Left renal cortex interstitium (tissue), 4 donors: ENCODE measurements around the gene HECTD1. TPM values are rescaled to one million over a fixed set of nuclear protein-coding genes. Genes with fewer than 3 reads are reported as not detected.

Source experiments
- DNase-seq, 4 donors: peaks; one replicate each; pipeline ENCODE4 v3.0.0-alpha.2; 2013; ENCODE audit warnings: low read depth in 4 of 4, low spot score in 2 of 4, missing footprints in 1 of 4
- polyA plus RNA-seq, 4 donors: library from polyadenylated mRNA; unstranded; fragments of 120-200 nt; gene quantifications; one replicate each; pipeline ENCODE4 v1.2.1, GENCODE V29; 2013; ENCODE audit not compliant: insufficient read length in 4 of 4

Gene HECTD1
- polyA plus RNA-seq, 4 donors, result 138 to 193 (median 172) TPM

GRCh38 chr14:31162910-31163649 lies 44.5 kb downstream of the HECTD1 start:
- DNase-seq, result no peak

- DNase-seq, result no peak
Measured at GRCh38 chr14:31161274-31161673, 46.3 kb downstream of the HECTD1 start.

DNA sequence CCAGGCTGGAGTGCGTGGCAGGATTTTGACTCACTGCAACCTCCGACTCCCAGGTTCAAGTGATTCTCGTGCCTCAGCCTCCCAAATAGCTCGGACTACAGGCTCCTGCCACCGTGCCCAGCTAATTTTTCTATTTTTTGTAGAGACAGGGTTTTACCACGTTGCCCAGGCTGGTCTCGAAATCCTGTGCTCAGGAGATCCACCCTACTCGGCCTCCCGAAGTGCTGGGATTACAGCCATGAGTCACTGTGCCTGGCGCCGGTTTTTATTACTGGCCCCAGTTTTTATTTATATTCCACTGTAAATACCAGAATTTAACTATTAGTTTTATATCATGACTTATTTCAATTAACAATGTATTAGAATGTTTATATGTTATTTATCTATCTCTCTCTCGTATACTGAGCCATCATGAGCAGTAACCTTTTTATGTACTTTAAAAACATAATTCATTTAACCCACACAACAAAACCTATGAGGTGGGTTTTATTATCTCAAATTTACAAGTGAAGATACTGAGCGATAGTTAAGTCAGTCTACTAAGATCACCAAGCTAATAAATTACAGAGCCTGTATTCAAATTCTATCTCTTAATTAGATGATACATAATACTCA lies 47.8 kb downstream of the HECTD1 start:
- DNase-seq, result no peak

GRCh38 chr14:31154956-31155355 lies 52.6 kb downstream of the HECTD1 start:
- DNase-seq, result no peak

GRCh38 chr14:31142455-31143087 lies 65.0 kb downstream of the HECTD1 start:
- DNase-seq, result no peak

DNA sequence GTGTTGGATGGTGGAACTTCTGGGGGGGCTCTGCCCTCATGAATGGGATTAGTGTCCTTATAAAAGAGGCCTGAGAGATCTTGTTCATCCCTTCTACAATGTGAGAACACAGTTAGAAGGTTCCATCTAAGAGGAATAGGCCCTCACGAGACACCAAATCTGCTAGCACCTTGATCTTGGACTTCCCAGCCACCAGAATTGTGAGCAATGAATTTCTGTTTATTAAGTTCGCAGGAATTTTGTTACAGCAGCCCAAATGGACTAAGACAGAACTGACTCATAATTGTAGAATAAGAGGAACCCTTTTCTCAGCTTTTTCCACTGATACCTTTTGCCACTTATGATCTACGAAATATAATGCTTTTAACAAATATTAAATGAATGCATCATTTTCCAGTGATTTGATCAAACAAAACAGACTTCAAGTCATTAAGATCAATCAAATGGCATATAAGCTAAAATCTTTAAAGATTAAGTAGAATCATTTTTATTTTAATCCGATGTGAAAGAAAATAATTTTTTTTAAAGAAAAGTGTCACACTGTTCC lies 68.2 kb downstream of the HECTD1 start:
- DNase-seq, result no peak

DNA sequence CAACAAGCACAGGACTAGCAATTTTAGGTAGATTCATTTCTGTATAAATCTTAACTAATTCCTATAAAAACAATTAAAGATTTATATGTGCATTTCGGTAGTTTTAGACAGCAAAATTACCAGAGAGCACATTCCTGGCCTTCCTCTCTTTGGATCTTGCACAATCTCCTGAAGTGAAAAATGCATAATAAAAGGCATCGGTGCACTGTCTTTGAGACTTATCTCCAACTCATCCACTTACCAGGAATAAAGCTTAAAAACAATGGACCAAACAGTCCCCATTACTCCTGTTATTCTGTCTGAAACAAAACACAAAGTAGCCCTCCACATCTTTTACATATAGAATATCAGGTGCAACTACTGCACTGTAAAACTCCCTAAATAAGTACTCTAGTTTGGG lies 69.3 kb downstream of the HECTD1 start:
- no peak for DNase-seq

DNA sequence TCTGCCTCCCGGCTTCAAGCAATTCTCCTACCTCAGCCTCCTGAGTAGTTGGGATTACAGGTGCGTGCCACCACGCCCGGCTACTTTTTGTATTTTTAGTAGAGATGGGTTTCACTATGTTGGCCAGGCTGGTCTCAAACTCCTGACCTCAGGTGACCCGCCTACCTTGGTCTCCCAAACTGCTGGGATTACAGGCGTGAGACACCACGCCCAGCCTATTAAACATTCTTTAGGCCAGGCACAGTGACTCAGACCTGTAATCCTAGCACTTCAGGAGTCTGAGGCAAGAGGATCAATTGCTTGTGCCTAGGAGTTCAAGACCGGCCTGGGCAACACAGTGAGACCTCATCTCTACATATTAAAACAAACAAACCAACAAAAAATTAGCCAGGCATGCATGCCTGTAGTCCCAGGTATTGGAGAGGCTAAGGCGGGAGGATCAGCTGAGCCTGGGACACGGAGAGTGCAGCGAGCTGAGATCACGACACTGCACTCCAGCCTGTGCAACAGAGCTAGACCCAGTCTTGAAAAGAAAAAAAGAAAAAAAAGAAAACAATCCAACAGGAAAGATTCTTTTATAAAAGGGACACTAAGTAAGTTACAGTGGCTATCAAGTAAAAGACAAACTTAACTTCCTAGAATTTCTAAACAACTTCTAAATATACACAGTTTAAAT lies 70.2 kb downstream of the HECTD1 start:
- no peak for DNase-seq

DNA sequence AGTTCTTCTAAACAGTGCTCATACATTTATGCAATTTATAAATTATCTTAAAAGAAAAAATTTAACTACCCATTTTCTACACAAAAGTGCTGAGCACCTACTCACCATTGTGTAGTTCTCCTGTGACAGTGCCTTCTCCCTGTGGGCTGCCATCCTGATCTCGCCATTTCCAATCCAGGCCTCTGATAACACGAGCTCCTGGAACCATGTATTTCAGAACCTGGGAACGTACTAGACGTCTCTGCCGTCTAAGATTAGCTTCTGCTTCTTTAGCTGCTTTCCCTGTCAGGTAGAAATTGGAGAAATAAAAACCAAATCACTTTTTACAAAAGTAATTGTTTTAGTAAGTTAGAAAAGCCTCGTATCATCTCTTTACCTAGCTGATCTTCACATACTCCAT lies 74.5 kb downstream of the HECTD1 start:
- DNase-seq, result no peak

GRCh38 chr14:31128601-31129526 lies 78.7 kb downstream of the HECTD1 start:
- DNase-seq, result no peak

- no peak for DNase-seq
Measured at GRCh38 chr14:31127690-31128089, 79.9 kb downstream of the HECTD1 start.

- no peak for DNase-seq
Measured at GRCh38 chr14:31126680-31127079, 80.9 kb downstream of the HECTD1 start.

GRCh38 chr14:31125231-31125630 lies 82.4 kb downstream of the HECTD1 start:
- no peak for DNase-seq

- DNase-seq, result no peak
Measured at GRCh38 chr14:31124197-31124596, 83.4 kb downstream of the HECTD1 start.

DNA sequence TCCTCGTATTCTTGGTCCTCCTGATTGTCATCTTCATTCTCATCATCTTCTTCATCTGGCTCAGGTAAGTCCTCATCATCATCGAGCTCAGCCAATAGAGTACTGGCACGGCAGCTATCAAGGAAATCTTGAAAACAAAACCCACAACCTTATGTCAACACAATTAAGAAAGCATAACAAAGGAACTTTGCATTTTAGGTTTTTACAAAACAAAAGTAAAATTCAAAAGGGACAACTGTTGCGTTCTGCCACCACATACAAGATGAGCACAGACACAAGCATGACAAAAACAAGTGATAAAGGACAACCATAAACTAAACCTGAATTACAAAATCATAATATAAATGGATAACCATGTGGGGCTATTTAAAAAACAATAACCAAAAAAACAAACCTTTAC lies 84.7 kb downstream of the HECTD1 start:
- no peak for DNase-seq

DNA sequence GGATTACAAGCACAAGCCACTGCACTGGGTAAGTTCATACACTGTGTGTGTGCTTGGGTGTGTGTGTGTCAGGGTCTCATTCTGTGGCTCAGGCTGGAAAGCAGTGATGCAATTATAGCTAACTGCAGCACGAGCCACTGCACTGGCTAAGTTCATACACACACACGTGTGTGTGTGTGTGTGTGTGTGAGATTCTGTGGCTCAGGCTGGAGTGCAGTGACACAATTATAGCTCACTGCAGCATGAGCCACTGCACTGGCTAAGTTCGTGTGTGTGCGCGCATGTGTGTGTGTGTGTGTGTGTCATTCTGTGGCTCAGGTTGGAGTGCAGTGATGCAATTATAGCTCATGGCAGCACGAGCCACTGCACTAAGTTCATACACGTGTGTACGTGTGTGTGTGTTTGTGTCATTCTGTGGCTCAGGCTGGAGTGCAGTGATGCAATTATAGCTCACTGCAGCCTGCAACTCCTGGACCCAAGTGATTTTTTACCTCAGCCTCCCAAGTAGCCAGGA lies 85.4 kb downstream of the HECTD1 start:
- DNase-seq, result no peak

- no peak for DNase-seq
Measured at GRCh38 chr14:31118892-31119291, 88.7 kb downstream of the HECTD1 start.

GRCh38 chr14:31113794-31114193 lies 93.8 kb downstream of the HECTD1 start:
- no peak for DNase-seq

- no peak for DNase-seq
Measured at GRCh38 chr14:31110872-31111271, 96.7 kb downstream of the HECTD1 start.

DNA sequence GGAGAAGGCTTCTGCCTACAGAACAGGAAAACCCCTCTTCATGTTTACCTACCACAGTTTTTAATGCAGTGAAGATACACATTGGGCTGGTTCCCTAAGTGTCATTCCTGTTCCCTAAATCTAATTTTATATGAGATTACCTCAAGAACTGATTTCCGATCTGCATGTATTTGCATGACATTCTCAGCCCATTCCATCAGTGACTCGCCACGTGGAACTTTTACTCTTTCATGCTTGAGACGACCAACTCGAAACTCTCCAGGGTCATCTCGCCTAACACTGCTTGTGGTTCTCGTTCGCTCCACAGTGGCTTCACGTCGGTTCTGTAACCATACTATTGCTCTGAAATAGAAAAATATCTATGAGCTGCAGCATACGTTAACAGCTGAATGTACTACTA lies 98.3 kb downstream of the HECTD1 start:
- no peak for DNase-seq
